ENCODE measurements around the gene STOX1. TPM values are rescaled to one million over a fixed set of nuclear protein-coding genes. Genes with fewer than 3 reads are reported as not detected.

Gene STOX1
- total and polyA plus RNA-seq, 2 donors (not counting 1 experiment from before 2014, with no cell fraction given), result under 0.01 to 0.05 TPM

- Histone ChIP-seq H3K4me3 (replicated peaks in 1 of 4; ENCODE audit: control extremely low read depth in 1 of 4, insufficient read depth in 1 of 4, low read depth in 3 of 4, low read length in 4 of 4) (no peak overlapping the region), H3K36me3 (ENCODE audit: control insufficient read depth, insufficient read depth, low read length) (no peaks in the 10 kb centered on the region), H3K9me3 (ENCODE audit: control insufficient read depth, insufficient read depth, low read depth, low read length) (no peaks in the 10 kb centered on the region), H4K20me1 (ENCODE audit: control insufficient read depth, extremely low read depth, insufficient read depth, low read length) (no peaks in the 10 kb centered on the region), H3K4me2 (ENCODE audit: extremely low read depth, insufficient read depth, low read length) (no peak overlapping the region), H3K4me1 (ENCODE audit: control insufficient read depth, extremely low read depth, insufficient read depth, low read length) (peaks cover 5% of the 10 kb centered on the region), H3K27ac (ENCODE audit: insufficient read depth, low read length) (no peak overlapping the region), H3K79me2 (ENCODE audit: control insufficient read depth, insufficient read depth, low read length) (no peaks in the 10 kb centered on the region), H3K9ac (ENCODE audit: insufficient read depth, low read length) (no peak overlapping the region), H2AFZ (ENCODE audit: low read length) (no peak overlapping the region), H3K27me3 (ENCODE audit: control insufficient read depth, insufficient read depth, low read length) (no peaks in the 10 kb centered on the region)
- TF ChIP-seq CTCF (conservative IDR thresholded peaks at IDR 0.05 in 1 of 2, IDR thresholded peaks at IDR 0.05 in 1 of 2; ENCODE audit: low read depth in 1 of 2, low read length in 2 of 2) (no peak), EZH2 (IDR thresholded peaks at IDR 0.05; ENCODE audit: low read length, missing control alignments) (no peak)
- DNase-seq (ENCODE audit: low read depth in 2 of 2), result peak; percentile 57 to 68
These were observed 43.9 kb downstream of the STOX1 start for GRCh38 chr10:68871105-68871711.

DNA sequence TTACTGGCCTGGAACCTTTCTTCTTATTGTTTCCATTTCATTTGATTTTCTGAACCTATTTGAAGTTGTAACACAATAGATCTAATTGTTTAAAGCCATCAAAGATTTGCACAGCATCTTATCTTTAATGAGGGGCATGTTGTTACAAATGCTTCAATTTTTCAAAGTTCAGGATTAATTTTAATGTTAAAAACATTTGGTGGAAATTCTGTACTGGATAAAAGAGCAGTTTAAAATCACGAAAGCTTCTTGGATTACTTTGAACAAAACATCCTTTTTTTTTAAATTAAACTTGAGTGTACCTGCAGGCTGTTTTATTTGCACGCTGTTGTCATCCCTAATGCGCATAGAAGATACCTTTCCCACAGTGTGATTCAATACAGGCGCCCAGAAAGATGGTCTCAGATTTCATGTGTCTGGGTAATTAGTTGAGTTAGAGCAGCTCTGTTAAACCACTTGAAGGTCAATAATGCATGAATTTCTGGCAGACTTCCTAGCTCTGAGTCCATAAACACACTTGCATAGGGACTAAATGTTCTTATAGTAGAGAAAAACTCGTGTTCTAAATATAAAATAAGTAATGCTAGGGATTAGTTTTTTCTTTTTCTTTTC lies 44.5 kb downstream of the STOX1 start:
- no peaks in the 10 kb centered on the region for H3K79me2 ChIP-seq (ENCODE audit: control insufficient read depth, insufficient read depth, low read length)
- TF ChIP-seq EZH2 (IDR thresholded peaks at IDR 0.05; ENCODE audit: low read length, missing control alignments), result no peak
- TF ChIP-seq CTCF (conservative IDR thresholded peaks at IDR 0.05 in 1 of 2, IDR thresholded peaks at IDR 0.05 in 1 of 2; ENCODE audit: low read depth in 1 of 2, low read length in 2 of 2), result no peak
- peak; percentile 94 to 99 for DNase-seq (ENCODE audit: low read depth in 2 of 2)
- H4K20me1 ChIP-seq (ENCODE audit: control insufficient read depth, extremely low read depth, insufficient read depth, low read length), result no peaks in the 10 kb centered on the region
- no peak overlapping the region for H3K4me2 ChIP-seq (ENCODE audit: extremely low read depth, insufficient read depth, low read length)
- H3K9ac ChIP-seq (ENCODE audit: insufficient read depth, low read length), result no peak overlapping the region
- no peak overlapping the region for H2AFZ ChIP-seq (ENCODE audit: low read length)
- peaks cover 5% of the 10 kb centered on the region for H3K4me1 ChIP-seq (ENCODE audit: control insufficient read depth, extremely low read depth, insufficient read depth, low read length)
- H3K27ac ChIP-seq (ENCODE audit: insufficient read depth, low read length), result no peak overlapping the region
- no peak overlapping the region for H3K4me3 ChIP-seq (replicated peaks in 1 of 4; ENCODE audit: control extremely low read depth in 1 of 4, insufficient read depth in 1 of 4, low read depth in 3 of 4, low read length in 4 of 4)
- no peaks in the 10 kb centered on the region for H3K9me3 ChIP-seq (ENCODE audit: control insufficient read depth, insufficient read depth, low read depth, low read length)
- H3K27me3 ChIP-seq (ENCODE audit: control insufficient read depth, insufficient read depth, low read length), result no peaks in the 10 kb centered on the region
- H3K36me3 ChIP-seq (ENCODE audit: control insufficient read depth, insufficient read depth, low read length), result no peaks in the 10 kb centered on the region

DNA sequence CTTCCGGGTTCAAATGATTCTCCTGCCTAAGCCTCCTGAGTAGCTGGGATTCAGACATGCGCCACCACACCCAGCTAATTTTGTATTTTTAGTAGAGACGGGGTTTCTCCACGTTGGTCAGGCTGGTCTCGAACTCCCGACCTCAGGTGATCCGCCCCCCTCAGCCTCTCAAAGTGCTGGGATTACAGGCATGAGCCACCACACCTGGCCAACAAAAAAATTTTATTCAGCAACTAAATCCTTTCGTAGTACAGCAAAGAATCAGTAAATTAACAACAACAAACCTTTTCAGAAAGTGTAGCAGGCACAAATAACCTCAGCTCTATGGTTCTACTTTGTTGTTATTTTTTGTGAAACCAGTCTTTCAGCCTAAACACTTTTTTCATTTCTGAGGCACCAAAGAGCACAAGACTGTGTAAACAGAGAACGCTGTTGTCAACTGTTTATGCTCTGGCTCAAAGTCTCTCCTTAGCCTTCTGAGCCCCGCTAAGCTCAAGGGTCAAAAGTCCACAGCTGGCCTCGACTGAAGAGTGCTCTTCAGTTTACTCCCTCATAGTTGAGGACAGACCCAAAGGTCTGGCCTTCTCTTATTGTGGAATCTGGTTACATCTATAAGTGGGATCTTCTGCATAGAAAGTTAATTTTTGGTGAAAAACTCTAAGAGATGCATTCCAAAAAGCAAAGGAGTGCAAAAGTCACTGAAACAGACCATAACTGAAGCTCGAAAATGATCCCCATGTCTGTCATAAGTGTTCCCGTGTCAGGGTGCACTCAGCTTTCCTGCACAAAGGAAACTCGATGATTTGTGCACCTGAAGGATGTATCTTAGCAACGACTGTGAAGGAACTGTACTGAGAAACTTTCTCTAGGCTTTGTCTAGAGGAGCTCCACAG lies 49.2 kb downstream of the STOX1 start:
- peaks cover 3% of the 10 kb centered on the region for H3K4me1 ChIP-seq (ENCODE audit: control insufficient read depth, extremely low read depth, insufficient read depth, low read length)
- H3K79me2 ChIP-seq (ENCODE audit: control insufficient read depth, insufficient read depth, low read length), result no peaks in the 10 kb centered on the region
- H3K9ac ChIP-seq (ENCODE audit: insufficient read depth, low read length), result no peak overlapping the region
- H3K36me3 ChIP-seq (ENCODE audit: control insufficient read depth, insufficient read depth, low read length), result no peaks in the 10 kb centered on the region
- peak in 1 of 2 donors; percentile 54 for DNase-seq (ENCODE audit: low read depth in 2 of 2)
- H4K20me1 ChIP-seq (ENCODE audit: control insufficient read depth, extremely low read depth, insufficient read depth, low read length), result no peaks in the 10 kb centered on the region
- H3K4me2 ChIP-seq (ENCODE audit: extremely low read depth, insufficient read depth, low read length), result no peak overlapping the region
- H3K9me3 ChIP-seq (ENCODE audit: control insufficient read depth, insufficient read depth, low read depth, low read length), result no peaks in the 10 kb centered on the region
- peaks cover 3% of the 10 kb centered on the region for H3K27me3 ChIP-seq (ENCODE audit: control insufficient read depth, insufficient read depth, low read length)
- H3K27ac ChIP-seq (ENCODE audit: insufficient read depth, low read length), result no peak overlapping the region
- no peak overlapping the region for H2AFZ ChIP-seq (ENCODE audit: low read length)
- no peak overlapping the region for H3K4me3 ChIP-seq (replicated peaks in 1 of 4; ENCODE audit: control extremely low read depth in 1 of 4, insufficient read depth in 1 of 4, low read depth in 3 of 4, low read length in 4 of 4)
- no peak for TF ChIP-seq CTCF (conservative IDR thresholded peaks at IDR 0.05 in 1 of 2, IDR thresholded peaks at IDR 0.05 in 1 of 2; ENCODE audit: low read depth in 1 of 2, low read length in 2 of 2)
- no peak for TF ChIP-seq EZH2 (IDR thresholded peaks at IDR 0.05; ENCODE audit: low read length, missing control alignments)
